Calu3 (cell line): ENCODE results near the gene TGFB1I1. TPM values are rescaled to one million over a fixed set of nuclear protein-coding genes. Genes with fewer than 3 reads are reported as not detected.

ENCODE experiments used
- BruUV-seq: library from RNA; stranded (reverse); fragments of 400-500 nt; replicated peaks from 2 replicates; lab custom pipeline; 2021; lab: Mats Ljungman, UMichigan
- CTCF ChIA-PET: fragments of 300-600 bp; sonication (Branson Sonifier 250); formaldehyde crosslinking; loops from one replicate; lab custom pipeline; 2022; ENCODE audit warnings: antibody characterized with exemption; lab: Charles Lee
- DNase-seq: peaks from one replicate; pipeline ENCODE4 v3.0.0; 2022
- H3K27ac Mint-ChIP-seq: one replicate; pipeline ENCODE4 v1.8.0; 2022; ENCODE audit warnings: mixed read lengths; ENCODE audit not compliant: unreplicated experiment
- H3K27me3 Mint-ChIP-seq: one replicate; pipeline ENCODE4 v1.8.0; 2022; ENCODE audit warnings: mixed read lengths; ENCODE audit not compliant: unreplicated experiment
- H3K36me3 Mint-ChIP-seq: one replicate; pipeline ENCODE4 v1.8.0; 2022; ENCODE audit warnings: mild to moderate bottlenecking, moderate library complexity, mixed read lengths; ENCODE audit not compliant: insufficient read depth, unreplicated experiment
- H3K4me1 Mint-ChIP-seq: one replicate; pipeline ENCODE4 v1.8.0; 2022; ENCODE audit warnings: mild to moderate bottlenecking, low read depth, mixed read lengths; ENCODE audit not compliant: unreplicated experiment
- H3K4me3 Mint-ChIP-seq: one replicate; pipeline ENCODE4 v1.8.0; 2022; ENCODE audit warnings: mild to moderate bottlenecking, low read depth, moderate library complexity, mixed read lengths; ENCODE audit not compliant: unreplicated experiment
- H3K9me3 Mint-ChIP-seq: one replicate; pipeline ENCODE4 v1.8.0; 2022; ENCODE audit warnings: low read depth, mixed read lengths; ENCODE audit not compliant: unreplicated experiment
- intact Hi-C: fragments of 100-400 bp; cut with micrococcal nuclease; formaldehyde crosslinking; loops from one replicate; pipeline ENCODE4 v1.10.0; 2022; ENCODE audit not compliant: unreplicated experiment
- total RNA-seq: library from RNA; stranded (reverse); gene quantifications from 2 replicates; pipeline ENCODE4 v1.2.3, GENCODE V29; 2022
- TF ChIP-seq, protein P1 (sequence below): fragments of 200-600 bp; IDR thresholded peaks from one replicate; pipeline ENCODE4 v1.8.0; 2022; ENCODE audit warnings: antibody characterized with exemption; ENCODE audit not compliant: unreplicated experiment

Gene TGFB1I1
- total RNA-seq, 1 experiment from 2014 or later: 18.7 TPM

DNA sequence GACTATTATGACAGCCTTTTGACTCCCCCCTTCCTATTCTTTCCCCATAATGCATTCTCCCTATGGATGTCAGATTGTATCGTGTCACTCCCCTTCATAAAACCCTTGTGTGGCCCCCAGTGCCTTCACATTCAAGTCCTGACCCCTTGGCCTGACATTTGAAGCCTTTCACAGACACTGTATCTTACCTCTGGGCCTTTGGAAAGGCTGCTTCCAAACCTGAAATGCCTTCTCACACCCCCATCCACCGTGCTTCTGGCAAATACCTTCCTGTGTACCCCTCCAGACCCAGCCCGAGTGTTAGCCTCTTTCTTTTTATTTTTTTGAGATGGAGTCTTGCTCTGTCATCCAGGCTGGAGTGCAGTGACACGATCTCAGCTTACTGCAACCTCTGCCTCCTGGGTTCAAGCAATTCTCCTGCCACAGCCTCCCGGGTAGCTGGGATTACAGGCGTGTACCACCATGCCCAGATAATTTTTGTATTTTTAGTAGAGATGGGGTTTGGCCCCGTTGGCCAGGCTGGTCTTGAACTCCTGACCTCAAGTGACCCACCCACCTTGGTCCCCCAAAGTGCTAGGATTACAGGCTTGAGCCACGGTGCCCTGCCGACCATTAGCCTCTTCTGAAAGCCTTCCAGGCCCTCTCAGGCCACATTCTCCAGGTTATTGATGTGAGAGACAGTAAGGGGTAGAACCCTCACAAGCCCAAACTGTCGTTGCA, 10.6 kb upstream of the TGFB1I1 start:
- Mint-ChIP-seq H3K4me3 (no peak overlapping the region), H3K36me3 (peaks cover 48% of the 10 kb centered on the region), H3K27me3 (no peaks in the 10 kb centered on the region), H3K27ac (peak overlapping the region; percentile 2), H3K9me3 (no peaks in the 10 kb centered on the region), H3K4me1 (peaks cover 18% of the 10 kb centered on the region)
- TF ChIP-seq, protein P1, sequence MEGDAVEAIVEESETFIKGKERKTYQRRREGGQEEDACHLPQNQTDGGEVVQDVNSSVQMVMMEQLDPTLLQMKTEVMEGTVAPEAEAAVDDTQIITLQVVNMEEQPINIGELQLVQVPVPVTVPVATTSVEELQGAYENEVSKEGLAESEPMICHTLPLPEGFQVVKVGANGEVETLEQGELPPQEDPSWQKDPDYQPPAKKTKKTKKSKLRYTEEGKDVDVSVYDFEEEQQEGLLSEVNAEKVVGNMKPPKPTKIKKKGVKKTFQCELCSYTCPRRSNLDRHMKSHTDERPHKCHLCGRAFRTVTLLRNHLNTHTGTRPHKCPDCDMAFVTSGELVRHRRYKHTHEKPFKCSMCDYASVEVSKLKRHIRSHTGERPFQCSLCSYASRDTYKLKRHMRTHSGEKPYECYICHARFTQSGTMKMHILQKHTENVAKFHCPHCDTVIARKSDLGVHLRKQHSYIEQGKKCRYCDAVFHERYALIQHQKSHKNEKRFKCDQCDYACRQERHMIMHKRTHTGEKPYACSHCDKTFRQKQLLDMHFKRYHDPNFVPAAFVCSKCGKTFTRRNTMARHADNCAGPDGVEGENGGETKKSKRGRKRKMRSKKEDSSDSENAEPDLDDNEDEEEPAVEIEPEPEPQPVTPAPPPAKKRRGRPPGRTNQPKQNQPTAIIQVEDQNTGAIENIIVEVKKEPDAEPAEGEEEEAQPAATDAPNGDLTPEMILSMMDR: no peak
- intact Hi-C loops: loop anchor here (2.0 kb wide), 1 partner anchor 15 kb away; no protein-coding TSS in a partner anchor
- no TSS peak for BruUV-seq
- DNase-seq: no peak
- CTCF ChIA-PET: interaction anchor here (0.5 to 3.6 kb wide), 8 partner anchors 10 to 476 kb away, joined by 3 to 24 read pairs (median 4); partner anchors contain the start of genes HSD3B7, RUSF1, TGFB1I1 and ZNF843

DNA sequence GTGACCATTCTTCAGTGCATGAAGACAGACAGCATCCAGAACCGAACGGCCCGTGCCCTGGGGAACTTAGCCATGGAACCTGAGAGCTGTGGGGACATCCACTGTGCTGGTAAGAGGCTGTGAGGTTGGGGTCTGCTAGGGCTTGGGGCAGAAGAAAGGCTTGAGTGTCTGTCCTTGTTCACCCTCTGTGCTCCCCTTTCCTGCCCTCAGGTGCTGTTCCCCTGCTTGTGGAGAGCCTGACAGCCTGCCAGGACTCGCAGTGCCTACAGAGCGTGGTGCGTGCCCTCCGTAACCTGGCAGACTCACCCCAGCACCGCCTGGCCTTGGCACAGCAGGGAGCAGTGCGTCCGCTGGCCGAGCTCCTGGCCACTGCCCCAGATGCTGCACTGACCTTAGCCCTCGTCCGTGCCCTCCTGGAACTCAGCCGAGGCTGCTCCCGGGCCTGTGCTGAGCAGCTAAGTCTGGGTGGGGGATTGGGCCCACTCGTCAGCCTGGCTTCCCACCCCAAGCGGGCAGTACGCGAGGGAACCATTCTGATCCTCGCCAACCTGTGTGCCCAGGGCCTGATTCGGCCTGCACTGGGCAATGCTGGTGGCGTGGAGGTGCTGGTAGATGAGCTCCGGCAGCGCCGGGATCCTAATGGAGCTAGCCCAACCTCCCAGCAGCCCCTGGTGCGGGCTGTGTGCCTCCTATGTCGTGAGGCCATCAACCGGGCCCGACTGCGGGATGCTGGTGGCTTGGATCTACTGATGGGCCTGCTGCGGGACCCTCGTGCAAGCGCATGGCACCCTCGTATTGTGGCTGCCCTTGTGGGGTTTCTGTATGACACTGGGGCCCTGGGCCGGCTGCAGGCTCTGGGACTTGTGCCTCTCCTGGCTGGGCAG, 9.8 kb upstream of the TGFB1I1 start:
- CTCF ChIA-PET: interaction anchor here (0.6 kb wide), 1 partner anchor 15 kb away, joined by 6 read pairs; no protein-coding TSS in a partner anchor
- peaks cover 48% of the 10 kb centered on the region for H3K36me3 Mint-ChIP-seq
- H3K4me3 Mint-ChIP-seq: no peak overlapping the region
- DNase-seq: no peak
- H3K9me3 Mint-ChIP-seq: no peaks in the 10 kb centered on the region
- H3K27ac Mint-ChIP-seq: no peak overlapping the region
- TF ChIP-seq, protein P1: no peak
- H3K4me1 Mint-ChIP-seq: peaks cover 18% of the 10 kb centered on the region
- intact Hi-C loops: loop anchor here (2.0 kb wide), 1 partner anchor 15 kb away; no protein-coding TSS in a partner anchor
- no TSS peak for BruUV-seq
- H3K27me3 Mint-ChIP-seq: no peaks in the 10 kb centered on the region

DNA sequence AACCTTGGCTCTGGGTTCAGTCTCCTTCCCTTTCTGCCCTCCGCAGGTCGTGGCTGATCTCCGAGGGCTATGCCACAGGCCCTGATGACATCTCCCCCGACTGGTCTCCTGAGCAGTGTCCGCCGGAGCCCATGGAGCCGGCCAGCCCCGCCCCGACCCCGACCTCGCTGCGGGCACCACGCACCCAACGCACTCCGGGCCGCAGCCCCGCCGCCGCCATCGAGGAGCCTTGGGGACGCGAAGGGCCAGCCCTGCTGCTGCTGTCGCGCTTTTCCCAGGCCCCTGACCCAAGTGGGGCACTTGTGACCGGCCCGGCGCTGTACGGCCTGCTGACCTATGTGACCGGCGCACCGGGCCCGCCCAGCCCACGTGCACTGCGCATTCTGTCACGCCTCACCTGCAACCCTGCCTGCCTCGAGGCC, 7.6 kb upstream of the TGFB1I1 start:
- Mint-ChIP-seq H3K27me3 (no peaks in the 10 kb centered on the region), H3K27ac (no peak overlapping the region), H3K4me3 (no peak overlapping the region), H3K36me3 (peaks cover 29% of the 10 kb centered on the region), H3K9me3 (no peaks in the 10 kb centered on the region), H3K4me1 (peaks cover 18% of the 10 kb centered on the region)
- DNase-seq: no peak
- TF ChIP-seq, protein P1: no peak
- no TSS peak for BruUV-seq
- CTCF ChIA-PET: no interaction called here
- intact Hi-C loops: no loop called here

DNA sequence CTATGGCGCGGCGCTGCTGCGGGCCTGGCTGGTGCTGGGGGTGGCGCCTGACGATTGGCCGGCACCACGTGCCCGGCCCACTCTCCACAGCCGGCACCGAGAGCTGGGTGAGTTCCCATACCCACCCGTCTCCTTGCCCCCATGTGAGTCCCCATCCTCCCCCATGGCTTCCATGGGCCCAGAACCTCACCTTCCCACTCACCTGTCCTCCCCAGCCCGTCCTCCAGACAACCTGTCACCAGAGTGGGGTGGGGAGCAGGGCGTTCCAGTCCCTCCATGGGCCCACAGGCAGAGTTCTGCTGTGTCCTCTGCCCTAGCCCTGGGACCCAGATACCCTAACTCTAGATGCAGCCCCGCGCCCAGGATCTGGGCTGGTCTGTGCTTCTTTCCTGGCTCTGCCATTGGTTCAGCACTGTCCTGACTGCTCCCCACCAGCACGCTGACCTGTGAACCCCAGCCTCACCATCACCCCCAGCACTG, 7.1 kb upstream of the TGFB1I1 start:
- no peak for DNase-seq
- CTCF ChIA-PET: no interaction called here
- Mint-ChIP-seq H3K4me3 (no peak overlapping the region), H3K27ac (no peak overlapping the region), H3K4me1 (peaks cover 17% of the 10 kb centered on the region), H3K36me3 (peaks cover 24% of the 10 kb centered on the region), H3K9me3 (no peaks in the 10 kb centered on the region), H3K27me3 (no peaks in the 10 kb centered on the region)
- TF ChIP-seq, protein P1: no peak
- intact Hi-C loops: no loop called here
- no TSS peak for BruUV-seq
